Left ventricle myocardium inferior (tissue), 1 donor: ENCODE data around the gene C11orf21. TPM values are rescaled to one million over a fixed set of nuclear protein-coding genes. Genes with fewer than 3 reads are reported as not detected.

Experiments used
- DNase-seq: peaks from one replicate; pipeline ENCODE4 v3.0.0-alpha.2; 2020
- H3K27ac ChIP-seq: fragments of 200-600 bp; replicated peaks from 2 replicates; pipeline ENCODE4 v1.8.0; 2021
- H3K27me3 ChIP-seq: fragments of 200-600 bp; 2 replicates; pipeline ENCODE4 v1.8.0; 2021; ENCODE audit warnings: low read depth
- H3K36me3 ChIP-seq: fragments of 200-600 bp; 2 replicates; pipeline ENCODE4 v1.8.0; 2021
- H3K4me1 ChIP-seq: fragments of 200-600 bp; 2 replicates; pipeline ENCODE4 v1.8.0; 2021
- H3K4me3 ChIP-seq: fragments of 200-600 bp; 2 replicates; pipeline ENCODE4 v1.8.0; 2021; ENCODE audit warnings: mild to moderate bottlenecking, moderate library complexity
- H3K9me3 ChIP-seq: fragments of 200-600 bp; replicated peaks from 2 replicates; pipeline ENCODE4 v1.8.0; 2021
- intact Hi-C: fragments of 100-400 bp; cut with micrococcal nuclease; formaldehyde crosslinking; loops from one replicate; pipeline ENCODE4 v1.11.0; 2022
- total RNA-seq: library from RNA; stranded (reverse); fragmentation: NEBNext Ultra II Directional; extraction: Animal tissue kit (Norgen Biotek cat#: 25700); gene quantifications from one replicate; pipeline ENCODE4 v1.2.1, GENCODE V29; 2021
- TF ChIP-seq, protein P1 (sequence below): fragments of 200-600 bp; IDR thresholded peaks from 2 replicates; pipeline ENCODE4 v1.8.0; 2021; ENCODE audit warnings: antibody characterized with exemption, mild to moderate bottlenecking, borderline replicate concordance
- donor health status: DM: no; HTN: yes; CAD: no; lungs with severe emphysema.

Gene C11orf21
- total RNA-seq, 1 donor from 2014 or later = 36.0 TPM

DNA sequence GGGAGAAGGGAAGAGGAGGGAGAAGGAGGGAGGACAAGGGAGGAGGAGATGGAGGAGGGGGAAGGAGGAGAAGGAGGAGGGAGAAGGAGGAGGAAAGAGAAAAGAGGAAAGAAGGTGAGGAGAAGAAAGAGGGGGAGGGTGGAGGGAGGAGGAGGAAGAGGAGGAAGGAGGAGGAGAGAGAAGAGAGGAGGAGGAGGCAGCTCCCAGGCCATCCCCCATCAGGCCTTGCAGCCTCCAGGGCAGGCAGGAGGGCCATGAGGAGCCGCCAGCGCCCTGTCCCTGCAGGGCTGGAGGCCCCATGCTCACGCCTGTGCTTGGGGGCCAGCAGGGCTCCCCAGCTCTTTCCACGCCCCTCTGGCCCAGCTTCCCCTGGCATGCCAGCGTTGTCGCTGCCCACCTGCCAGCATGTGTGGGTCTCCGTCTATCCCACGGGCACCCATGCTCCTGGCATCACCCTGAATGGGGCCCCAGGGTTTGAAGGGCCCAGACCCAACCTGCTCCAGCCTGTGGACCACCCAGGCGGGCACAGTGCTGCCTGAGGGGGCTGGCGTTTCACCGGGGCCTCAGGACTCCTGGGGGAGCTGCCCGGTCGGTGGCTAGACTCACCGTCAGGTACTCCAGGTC, 5.3 kb upstream of the C11orf21 start:
- peak overlapping the region; percentile 96 for H3K27ac ChIP-seq
- TF ChIP-seq, protein P1, sequence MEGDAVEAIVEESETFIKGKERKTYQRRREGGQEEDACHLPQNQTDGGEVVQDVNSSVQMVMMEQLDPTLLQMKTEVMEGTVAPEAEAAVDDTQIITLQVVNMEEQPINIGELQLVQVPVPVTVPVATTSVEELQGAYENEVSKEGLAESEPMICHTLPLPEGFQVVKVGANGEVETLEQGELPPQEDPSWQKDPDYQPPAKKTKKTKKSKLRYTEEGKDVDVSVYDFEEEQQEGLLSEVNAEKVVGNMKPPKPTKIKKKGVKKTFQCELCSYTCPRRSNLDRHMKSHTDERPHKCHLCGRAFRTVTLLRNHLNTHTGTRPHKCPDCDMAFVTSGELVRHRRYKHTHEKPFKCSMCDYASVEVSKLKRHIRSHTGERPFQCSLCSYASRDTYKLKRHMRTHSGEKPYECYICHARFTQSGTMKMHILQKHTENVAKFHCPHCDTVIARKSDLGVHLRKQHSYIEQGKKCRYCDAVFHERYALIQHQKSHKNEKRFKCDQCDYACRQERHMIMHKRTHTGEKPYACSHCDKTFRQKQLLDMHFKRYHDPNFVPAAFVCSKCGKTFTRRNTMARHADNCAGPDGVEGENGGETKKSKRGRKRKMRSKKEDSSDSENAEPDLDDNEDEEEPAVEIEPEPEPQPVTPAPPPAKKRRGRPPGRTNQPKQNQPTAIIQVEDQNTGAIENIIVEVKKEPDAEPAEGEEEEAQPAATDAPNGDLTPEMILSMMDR = no peak
- peaks cover 36% of the 10 kb centered on the region for H3K4me1 ChIP-seq
- H3K9me3 ChIP-seq = no peaks in the 10 kb centered on the region
- DNase-seq = no peak
- no peaks in the 10 kb centered on the region for H3K27me3 ChIP-seq
- no peaks in the 10 kb centered on the region for H3K36me3 ChIP-seq
- H3K4me3 ChIP-seq = no peak overlapping the region
- intact Hi-C loops = loop anchor here (5.0 kb wide), 1 partner anchor 115 kb away; no protein-coding TSS in a partner anchor

DNA sequence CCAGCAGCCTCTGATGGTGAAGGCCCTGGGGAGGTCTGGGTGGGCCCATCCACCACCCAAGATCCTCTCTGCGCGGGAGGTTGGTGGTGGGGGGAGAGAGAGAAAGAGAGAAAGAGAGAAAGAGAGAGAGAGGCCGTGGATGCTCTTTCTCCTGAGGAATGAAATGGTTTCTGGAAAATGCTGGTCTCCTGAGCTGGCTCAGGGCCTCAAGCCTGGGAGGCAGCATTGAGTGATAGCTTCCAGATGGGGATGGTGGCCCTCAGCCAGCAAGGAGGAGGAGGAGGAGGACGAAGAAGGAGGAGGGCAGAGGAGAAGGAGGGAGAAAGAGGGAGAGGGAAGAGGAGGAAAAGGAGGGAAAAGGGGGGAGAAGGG, 4.7 kb upstream of the C11orf21 start:
- TF ChIP-seq, protein P1 = no peak
- peak overlapping the region; percentile 67 for H3K4me3 ChIP-seq
- H3K4me1 ChIP-seq = peaks cover 36% of the 10 kb centered on the region
- no peaks in the 10 kb centered on the region for H3K27me3 ChIP-seq
- H3K27ac ChIP-seq = peak overlapping the region; percentile 96
- H3K9me3 ChIP-seq = no peaks in the 10 kb centered on the region
- H3K36me3 ChIP-seq = no peaks in the 10 kb centered on the region
- intact Hi-C loops = loop anchor here (5.0 kb wide), 1 partner anchor 116 kb away; no protein-coding TSS in a partner anchor
- peak; percentile 84 for DNase-seq

DNA sequence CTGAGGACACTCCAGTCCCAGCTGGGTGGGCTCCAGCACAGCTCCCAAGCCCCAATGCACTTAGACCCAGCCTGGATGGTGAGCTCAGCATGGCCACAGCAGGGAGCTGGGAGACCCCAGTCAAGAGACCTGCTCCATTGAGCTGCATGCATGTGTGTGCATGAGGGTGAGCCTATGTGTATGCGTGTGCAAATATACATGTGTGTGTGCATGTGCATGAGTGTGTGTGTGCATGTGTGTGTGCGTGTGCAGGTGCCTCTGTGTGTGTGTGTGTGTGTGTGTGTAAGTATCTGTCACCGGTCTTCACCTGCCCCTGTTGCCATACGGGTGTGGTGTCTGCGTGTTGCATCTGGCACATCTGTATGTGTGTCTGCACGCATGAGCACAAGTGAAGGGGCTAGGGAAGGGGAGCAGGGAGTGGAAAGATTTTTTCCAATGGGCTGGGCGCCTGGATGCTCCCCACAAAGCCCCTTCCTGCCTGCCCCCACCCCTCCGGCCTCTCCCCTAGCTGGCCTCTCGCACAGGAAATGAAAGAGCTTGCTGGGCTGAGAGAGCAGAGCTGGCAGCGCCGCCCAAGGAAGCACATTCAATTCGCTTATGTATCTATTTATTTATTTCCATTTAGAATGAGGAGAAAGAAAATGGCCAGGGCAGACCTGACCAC, 4.2 kb upstream of the C11orf21 start:
- Histone ChIP-seq H3K4me1 (peaks cover 36% of the 10 kb centered on the region), H3K27me3 (no peaks in the 10 kb centered on the region), H3K9me3 (no peaks in the 10 kb centered on the region), H3K27ac (peak overlapping the region; percentile 96), H3K4me3 (peak overlapping the region; percentile 67), H3K36me3 (no peaks in the 10 kb centered on the region)
- DNase-seq = no peak
- intact Hi-C loops = loop anchor here (5.0 kb wide), 1 partner anchor 116 kb away; no protein-coding TSS in a partner anchor
- TF ChIP-seq, protein P1 = no peak

DNA sequence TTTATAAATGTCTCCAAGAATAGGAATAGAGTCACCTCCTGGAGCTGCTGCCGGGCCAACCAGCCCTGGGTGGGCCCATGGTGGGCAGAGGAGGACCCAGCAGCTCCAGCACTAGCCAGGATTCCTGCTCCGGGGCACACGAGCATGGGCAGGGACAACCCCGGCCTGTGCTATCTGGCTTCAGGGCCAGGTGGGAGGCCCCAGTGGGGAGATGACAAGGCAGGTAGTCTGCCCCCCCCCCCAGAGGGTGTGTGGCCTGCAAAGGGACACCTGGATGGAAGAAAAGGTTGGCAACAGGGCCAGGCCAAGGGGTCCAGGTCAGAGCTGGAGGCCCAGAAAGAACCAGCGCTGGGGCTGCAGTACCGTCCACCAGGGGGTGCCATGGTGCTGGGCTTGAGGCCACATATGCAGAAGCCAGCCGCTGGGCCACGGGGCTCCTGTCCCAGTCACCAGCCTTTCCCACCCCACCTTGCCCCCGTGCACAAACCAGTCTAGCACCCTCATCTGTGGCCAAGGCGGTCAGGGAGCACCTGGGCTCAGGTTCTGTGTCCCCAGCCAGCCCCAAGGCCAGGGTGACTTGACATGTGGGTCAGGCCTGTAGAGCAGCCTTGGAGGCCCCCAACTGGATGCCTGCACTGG, 3.5 kb upstream of the C11orf21 start:
- TF ChIP-seq, protein P1 = peak; percentile 95
- Histone ChIP-seq H3K4me1 (peaks cover 41% of the 10 kb centered on the region), H3K4me3 (peak overlapping the region; percentile 67), H3K27ac (peak overlapping the region; percentile 96), H3K36me3 (no peaks in the 10 kb centered on the region), H3K27me3 (no peaks in the 10 kb centered on the region), H3K9me3 (no peaks in the 10 kb centered on the region)
- DNase-seq = peak; percentile 88
- intact Hi-C loops = loop anchor here (5.0 kb wide), 1 partner anchor 117 kb away; no protein-coding TSS in a partner anchor

DNA sequence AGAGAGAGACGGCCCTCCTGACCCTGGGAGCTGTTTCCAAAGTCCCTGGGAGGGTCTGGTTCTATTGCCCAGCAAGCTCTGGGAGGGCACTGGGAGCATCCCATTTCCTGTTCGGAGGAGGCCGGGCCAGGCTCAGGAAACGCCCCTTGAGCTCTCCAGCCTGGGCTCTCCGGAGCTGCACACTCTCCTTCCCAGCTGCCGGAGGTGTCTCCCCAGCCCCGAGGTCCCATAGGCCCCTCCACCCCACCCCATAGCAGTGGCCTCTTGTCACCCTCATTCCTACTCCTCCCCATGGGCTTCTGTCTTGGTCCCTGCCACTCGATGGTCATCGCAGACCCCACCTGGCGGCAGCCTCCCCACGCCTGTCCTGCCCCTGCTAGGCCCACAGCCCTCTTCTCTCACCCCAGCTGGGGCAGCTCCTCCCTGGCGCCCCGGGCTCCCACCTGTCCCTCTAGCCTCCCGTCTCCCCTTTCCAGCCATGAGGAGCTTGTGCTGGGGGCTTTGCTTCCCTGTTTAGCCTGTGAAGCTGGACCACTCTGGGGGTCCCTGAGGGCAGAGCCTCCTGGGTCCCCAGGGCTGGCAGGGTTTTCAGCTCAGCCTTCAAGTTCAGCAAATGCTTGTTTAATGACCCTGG, 2.9 kb upstream of the C11orf21 start:
- DNase-seq = no peak
- peak overlapping the region; percentile 96 for H3K27ac ChIP-seq
- peak overlapping the region; percentile 67 for H3K4me3 ChIP-seq
- no peaks in the 10 kb centered on the region for H3K27me3 ChIP-seq
- peaks cover 45% of the 10 kb centered on the region for H3K4me1 ChIP-seq
- no peaks in the 10 kb centered on the region for H3K36me3 ChIP-seq
- TF ChIP-seq, protein P1 = no peak
- intact Hi-C loops = loop anchor here (5.0 kb wide), 1 partner anchor 118 kb away; no protein-coding TSS in a partner anchor
- no peaks in the 10 kb centered on the region for H3K9me3 ChIP-seq
